ENCODE measurements around the gene ATP6V1G3.

DNA sequence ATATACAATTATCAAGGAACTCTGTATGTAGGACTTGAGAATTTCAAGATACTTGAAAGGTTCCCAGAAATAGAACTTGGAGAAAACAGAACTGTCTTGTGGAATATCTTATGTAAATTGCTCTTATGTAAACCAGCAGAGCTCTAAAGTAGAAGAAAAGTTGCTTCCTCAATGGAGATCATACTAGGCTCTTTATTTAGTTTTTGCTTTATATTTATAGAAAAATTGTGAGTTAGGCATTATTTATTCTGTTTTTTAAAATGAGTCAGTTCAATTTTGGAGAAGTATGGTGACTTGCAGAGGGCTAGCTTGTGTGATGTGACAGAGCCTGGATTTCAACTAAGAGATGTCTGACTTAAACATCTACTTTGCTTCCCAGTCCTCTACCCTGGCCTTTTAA lies 40.4 kb downstream of the ATP6V1G3 start:
- TF ChIP-seq, protein P1, sequence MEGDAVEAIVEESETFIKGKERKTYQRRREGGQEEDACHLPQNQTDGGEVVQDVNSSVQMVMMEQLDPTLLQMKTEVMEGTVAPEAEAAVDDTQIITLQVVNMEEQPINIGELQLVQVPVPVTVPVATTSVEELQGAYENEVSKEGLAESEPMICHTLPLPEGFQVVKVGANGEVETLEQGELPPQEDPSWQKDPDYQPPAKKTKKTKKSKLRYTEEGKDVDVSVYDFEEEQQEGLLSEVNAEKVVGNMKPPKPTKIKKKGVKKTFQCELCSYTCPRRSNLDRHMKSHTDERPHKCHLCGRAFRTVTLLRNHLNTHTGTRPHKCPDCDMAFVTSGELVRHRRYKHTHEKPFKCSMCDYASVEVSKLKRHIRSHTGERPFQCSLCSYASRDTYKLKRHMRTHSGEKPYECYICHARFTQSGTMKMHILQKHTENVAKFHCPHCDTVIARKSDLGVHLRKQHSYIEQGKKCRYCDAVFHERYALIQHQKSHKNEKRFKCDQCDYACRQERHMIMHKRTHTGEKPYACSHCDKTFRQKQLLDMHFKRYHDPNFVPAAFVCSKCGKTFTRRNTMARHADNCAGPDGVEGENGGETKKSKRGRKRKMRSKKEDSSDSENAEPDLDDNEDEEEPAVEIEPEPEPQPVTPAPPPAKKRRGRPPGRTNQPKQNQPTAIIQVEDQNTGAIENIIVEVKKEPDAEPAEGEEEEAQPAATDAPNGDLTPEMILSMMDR (IDR thresholded peaks at IDR 0.05): no peak
- TF ChIP-seq POLR2A (IDR thresholded peaks at IDR 0.05): no peak
- TF ChIP-seq POLR2AphosphoS5 (IDR thresholded peaks at IDR 0.05): no peak
- no peak for TF ChIP-seq EP300 (IDR thresholded peaks at IDR 0.05)

Data from sigmoid colon (tissue), 4 donors.